Measurements from ENCODE around the gene MVD.

Gene MVD

DNA sequence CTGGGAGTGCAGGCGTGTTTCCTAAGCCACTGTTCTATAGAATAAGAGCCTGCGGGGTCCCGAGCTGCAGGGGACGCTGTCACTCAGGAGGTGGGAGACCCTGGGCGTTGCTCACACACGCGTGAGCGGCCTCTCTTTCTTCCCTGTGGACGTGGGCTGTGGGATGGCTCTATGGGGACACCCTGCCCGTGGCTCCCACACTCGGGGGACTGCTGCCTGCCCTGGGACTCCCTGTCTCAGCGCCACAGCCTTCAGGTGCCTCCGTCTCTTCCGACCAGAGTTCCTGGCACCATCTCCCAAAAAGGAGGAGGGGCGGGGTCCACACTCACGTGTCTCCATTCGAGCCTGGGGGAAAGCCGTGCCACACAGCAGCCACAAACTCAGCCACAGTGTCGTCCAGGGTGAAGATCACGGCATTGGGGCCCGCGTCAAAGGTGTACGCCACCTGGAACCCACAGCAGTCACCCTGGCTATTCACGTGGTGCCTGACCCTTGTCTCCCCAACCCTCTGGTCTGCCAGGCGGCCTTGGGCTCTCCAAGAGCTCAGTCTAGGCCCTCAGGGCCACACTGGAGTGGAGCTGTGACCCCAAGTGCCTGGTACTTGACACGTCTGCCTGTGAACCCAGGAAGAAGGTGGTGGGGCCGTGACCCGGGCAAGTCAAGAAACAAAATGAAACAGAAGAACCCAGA, 8.4 kb downstream of the MVD start:
- DNase-seq: no peak

DNA sequence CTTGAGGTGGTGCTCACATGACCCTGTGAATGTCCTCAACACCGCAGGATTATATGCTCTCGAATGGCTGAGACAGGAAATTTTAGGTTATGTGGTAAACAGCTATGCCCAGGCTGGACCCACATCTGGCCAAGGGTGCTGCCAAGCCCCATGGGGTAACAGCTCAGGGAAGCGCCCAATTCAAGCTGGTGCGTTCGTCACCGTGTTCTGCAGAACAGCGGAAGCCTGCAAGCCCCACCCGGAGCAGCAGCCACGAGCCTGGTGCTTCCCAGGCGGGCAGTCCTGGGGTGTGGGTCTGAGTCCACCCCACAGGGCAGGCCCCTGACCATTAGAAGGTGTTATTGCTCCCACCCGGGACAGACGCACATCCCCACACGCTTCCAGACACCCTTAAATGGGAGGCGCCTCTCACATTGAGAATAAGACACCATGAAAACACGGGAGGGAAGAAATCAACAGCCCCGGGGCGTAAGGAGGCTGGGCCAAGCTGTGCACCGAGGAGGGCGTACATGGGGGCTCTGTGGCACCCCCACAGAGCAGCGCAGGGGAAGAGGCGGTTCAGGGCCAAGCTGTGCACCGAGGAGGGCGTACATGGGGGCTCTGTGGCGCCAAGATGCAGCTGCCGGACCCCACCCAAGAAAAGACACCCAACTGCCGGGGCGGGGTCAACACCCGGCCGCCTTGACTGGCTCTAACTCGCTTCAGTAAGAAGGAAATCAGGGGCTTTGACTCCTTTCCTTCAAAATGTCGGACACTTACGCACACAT, 9.1 kb downstream of the MVD start:
- DNase-seq: no peak

DNA sequence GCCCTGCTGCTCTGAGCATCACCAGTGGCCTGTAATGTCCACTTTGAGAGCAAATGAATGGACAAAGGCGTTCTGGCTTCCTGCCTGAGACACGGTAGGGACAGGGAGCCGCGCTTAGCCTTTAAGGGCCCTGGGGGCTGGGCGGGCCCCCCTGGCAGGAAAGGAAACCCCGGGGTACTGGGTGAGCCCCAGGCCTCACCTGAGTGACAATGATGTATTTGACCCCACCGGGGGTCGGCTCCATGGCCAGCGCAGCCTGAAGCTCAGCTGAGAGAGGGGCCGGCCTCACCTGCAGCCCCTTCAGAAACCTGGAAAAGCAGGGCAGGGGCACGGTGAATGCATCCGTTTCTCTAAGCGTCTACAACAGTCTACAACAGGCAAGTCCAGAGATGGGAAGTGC, 9.8 kb downstream of the MVD start:
- no peak for DNase-seq

DNA sequence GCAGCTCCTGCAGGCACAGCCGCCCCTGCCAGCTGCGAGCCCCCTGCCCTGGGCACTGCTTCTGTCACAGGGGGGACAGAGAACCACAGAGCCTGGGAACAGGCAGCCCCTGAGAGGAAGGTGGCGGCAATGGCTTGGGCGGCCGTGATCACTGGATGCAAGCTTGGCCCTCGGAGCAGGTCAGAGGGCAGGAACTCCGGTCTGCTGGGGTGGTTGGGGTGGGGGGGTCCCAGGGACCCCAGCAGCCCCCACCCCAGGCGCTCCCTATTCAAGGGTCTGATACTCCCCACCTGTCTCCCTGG, 10.2 kb downstream of the MVD start:
- no peak for DNase-seq

DNA sequence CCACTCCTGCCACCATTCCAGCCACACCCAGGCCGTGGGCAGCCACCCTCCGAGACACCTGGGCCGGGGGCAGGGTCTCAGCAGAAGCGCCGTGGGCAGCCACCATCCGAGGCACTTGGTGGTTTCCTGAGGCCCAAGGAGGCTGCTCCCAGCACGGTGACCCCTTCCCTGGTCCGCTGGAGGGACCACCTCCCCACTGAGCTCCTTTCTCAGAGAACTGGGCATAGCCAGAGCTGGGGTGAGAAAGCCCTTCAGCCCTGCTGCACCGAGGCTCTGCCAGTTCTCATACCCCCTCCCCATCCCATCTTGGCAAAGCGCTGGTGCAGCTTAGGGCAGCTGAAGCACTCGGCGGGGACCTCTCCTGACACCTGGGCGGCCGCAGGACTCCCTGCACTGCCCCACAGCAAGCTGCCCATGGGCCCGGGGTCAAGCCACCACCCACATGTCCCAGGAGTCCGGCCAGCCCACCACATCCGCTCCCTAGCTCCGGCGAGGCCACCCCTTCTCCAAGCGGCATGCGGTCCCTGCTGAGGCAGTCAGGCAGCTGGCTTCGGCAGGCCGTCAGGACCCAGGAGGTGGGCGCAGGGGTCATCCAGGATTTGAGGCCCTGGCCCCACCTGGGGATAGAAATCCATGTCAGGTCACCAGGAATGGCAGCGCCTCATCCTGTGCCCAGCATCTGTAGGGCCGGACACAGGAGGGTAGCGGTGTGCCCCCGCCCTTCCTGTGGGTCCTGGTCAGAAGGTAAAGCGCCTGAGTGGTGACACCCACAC, 10.7 kb downstream of the MVD start:
- no peak for DNase-seq

DNA sequence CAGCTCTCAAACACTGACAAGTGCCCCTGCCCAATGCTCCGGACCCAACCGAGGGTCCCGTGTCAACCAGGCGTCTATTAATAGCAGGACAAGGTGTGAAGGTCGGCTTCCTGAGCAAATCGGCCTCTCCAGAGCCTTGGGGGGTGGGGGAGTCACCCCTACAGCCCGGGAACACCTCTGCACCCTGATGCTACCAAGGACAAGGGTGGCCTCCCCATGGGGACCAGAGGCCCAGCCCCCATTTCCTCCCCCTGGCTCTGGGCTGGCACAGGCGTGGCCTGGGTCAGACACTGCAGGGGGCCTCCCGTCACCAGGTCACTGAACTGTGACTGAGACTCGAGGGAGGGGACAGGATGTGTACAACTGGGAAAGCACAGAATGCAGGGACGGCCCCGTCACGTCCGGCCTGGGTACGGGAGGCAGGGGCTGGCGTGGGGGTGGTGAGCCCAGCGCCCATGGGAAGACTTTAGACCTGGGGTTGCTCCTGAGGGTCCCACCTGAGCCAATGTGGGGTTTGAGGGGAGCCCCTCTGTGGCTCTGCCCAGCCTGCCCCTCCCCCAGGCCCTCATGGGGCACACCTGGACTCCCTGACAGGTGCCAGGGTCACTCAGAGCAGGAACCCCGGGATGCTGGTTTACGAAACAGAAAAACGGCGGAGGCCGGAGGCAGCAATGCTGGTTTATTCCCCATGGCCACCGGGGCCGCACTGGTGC, 11.5 kb downstream of the MVD start:
- DNase-seq: peak; percentile 64

DNA sequence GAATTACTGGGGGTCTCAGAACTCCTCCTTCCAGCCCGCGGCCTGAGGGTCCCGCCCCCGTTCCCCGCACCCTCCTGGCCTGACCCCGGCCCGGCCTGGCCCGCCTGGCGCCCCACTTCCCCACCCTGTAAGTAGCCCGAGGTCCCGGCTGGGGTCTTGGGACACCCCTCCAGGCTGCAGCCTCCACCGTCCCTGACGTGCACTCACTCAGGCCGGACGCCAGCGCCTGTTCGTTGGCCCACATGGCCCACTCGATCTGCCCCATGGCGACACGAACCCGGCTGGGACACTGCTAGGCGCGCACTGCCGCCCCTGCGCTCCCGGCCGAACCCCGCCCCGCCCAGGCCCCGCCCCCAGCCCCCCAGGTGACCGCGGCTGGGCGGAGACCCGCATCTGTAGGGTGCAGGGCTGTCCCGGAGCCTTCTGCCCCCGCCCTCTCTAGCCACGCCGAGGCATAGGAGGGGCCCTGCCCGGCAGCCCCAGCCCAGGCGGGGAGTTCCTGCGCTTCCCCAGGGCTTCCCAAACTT, 12.1 kb downstream of the MVD start, which contains the start of gene CYBA:
TSS of gene CYBA (minus strand) at position 305 of the 527 bp plus-strand sequence. CDS start at position 265, 40 bp downstream.
- peak; percentile 76 for DNase-seq

DNA sequence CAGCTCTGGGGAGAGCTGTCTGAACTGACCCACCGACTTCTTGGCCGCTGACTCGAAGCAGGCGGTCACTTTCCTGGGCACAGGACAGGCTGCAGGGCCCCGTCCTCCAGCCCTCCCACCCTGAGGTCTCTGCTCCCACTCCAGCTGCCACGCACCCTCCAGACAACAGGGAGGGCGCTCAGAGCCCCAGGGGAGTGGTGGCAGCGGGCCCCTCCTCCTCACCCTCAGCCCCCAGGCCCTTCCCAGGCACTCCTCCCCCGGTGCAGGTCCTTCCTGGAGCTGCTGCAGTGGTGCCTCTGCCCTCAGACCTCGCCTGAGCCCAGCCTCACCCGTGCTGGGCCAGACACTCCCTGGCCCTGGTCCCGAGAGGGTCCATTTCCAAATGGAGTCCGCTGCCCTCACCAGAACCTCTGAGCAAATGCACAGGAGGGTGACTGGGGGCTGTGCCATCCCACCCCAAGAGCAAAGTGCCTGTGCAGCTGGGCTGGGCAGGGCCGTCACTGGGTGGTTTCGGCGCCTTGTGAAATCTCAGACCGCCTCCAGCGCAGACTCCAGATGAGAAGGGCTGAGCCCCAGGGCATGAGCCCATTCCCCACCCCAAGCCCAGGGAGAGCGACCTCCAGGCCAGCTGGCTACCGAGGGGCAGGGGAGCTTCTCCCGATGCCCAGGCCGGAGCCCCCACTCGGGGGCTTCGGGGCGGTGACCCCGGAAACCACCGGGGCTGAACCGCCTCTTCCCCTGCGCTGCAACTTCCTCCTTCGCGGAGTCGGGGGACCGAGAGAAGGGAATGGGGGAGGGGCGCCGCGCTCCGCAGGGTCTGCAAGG, 12.8 kb downstream of the MVD start:
- DNase-seq: peak; percentile 32

DNA sequence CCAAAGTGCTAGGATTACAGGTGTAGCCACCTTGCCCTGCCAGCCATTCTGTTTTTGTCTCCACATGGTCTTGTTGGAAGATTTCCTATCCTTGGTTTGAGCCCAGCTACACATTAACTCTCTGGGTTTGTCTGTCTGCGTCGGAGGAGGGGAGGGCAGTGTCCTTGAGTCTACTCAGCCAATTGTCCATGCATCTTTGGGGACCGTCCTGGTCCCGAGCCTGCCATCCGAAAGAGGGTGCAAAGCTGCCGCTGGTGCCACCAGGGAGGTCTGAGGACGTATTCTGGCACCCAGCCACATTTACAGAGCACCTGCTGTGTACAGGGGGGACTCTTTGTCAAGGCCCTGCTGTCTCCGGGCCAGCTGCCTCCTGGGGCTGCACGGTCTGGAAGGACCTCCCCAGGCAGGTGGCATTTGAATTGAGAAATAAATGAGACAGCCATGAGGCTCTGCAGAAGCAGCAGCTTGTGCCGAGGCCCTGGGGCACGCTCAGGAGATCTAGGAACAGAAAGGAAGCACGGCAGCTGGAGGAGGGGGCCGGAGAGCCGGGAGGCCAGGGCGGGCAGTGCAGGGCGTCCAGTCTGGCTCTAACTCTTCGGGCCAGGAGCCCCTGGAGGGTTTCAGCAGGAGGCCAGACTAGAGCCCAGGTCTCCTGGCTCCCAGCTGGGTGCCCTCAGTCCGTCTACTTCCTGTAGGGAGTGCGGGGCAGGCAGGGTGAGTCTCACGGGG, 13.5 kb downstream of the MVD start:
- no peak for DNase-seq

DNA sequence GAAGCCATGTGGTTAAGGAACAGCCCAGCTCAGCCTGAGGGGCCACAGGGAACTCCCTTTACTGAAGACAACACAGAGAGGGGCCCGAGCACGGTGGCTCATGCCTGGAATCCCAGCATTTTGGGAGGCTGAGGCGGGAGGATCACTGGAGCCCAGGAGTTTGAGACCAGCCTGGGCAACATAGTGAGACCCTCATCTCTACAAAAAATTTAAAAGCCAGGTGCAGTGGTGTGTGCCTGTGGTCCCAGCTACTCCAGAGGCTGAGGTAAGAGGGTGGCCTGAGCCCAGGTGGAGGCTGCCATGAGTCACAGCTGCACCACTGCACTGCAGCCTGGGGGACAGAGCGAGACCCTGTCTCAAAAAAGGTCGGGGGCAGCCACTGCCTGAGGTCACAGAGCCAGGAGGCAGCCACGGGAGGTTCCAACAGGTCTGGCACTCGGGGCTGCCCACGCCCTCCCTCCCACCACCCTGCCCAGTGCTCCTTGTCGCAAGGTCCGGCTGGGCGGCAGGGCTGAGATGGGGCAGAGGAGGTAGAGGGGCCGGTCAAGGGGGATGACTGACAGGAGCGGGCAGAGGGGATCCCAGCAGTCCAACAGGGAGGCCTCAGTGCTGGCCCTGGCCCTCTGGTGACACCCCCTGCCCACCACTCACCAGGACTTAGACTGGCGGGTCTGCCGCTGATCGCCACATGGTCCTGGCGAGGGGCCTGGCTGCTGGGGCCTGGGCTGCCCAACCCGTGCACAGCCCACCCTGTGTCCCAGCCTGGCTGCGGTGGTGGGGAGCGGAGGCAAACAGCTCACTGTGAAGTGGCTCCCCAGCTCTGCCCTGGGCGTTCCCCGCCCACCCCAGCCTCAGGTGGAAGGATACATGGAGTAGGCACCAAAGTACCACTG, 15.5 kb downstream of the MVD start:
- no peak for DNase-seq

DNA sequence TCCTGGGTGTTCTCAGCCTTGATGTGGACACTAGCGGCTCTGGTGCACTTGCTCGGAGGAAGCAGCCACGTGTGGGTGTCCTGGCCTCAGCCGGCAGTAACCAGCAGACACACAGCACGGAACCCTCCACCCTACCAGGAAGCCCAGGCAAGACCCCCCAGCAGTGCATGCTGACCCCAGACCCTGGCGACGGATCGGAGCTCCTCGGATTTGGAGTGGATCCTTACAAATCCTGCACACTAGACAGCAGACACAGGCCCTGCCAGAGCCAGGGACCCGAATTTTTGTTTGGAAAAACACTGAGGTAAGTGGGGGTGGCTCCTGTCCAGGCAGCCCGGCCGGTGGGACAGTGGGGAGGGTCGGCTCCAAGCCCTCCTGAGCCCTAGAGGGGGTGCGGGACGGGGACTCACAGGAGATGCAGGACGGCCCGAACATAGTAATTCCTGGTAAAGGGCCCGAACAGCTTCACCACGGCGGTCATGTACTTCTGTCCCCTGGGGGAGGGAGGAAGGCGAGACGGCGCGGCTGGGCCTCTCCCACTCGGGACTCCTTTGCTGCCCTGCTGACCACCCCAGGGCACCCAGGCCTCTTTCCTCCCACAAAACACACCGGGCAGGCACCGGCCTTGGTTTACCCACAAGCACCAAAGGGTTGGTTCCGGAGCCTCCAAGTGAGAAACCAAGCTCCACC, 16.4 kb downstream of the MVD start:
- DNase-seq: no peak

DNA sequence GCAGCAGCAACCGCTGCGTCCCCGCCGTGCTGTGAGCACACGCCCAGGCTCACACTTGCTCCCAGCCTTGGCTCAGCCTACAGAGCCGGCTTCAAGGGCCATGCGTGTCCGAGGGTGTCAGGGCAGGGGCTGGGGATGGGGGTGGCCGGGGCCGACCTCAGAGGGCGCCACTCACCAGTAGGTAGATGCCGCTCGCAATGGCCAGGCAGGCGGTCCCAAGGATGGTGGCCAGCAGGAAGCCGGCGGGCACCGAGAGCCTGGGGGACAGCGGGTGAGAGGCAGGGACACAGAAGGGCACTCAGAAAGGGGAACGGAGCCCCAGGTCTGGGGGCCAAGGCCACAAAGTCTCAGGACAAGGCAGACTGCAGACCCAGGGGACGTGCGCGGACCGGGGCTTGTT, 16.9 kb downstream of the MVD start:
- DNase-seq: no peak

DNA sequence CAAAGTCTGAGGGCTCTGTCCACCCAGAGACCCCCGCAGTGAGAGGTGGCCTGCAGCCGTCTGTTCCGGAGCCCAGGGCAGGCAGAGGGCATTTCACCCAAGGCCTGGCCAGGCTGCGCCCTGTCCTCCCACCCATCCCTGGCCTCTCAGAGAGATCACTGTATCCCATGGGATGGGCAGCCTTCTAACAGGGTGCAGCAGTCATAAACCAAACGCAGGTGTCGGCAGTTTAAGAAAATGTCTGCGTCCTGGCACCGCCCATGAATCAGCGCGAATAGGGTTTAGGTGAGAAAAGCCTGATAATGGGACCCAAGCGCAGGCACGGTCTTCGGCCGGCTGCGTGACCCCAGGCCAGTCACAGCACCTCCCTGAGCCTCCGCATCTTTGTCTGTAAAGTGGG, 17.4 kb downstream of the MVD start:
- DNase-seq: no peak

DNA sequence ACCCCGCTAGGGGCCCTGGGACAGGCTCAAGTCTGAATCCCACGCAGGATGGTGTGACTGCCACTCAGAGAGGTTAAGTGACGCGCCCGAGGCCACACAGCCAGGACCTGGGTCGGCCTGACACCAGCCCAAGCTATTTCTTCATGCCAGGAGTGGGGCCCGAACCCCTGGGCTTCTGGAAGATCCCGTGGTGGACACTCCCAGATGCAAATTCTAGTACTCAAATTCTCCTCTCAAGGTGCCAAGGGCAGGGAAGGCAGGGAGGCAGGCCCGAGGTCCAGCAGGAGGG, 19.3 kb downstream of the MVD start:
- no peak for DNase-seq

DNA sequence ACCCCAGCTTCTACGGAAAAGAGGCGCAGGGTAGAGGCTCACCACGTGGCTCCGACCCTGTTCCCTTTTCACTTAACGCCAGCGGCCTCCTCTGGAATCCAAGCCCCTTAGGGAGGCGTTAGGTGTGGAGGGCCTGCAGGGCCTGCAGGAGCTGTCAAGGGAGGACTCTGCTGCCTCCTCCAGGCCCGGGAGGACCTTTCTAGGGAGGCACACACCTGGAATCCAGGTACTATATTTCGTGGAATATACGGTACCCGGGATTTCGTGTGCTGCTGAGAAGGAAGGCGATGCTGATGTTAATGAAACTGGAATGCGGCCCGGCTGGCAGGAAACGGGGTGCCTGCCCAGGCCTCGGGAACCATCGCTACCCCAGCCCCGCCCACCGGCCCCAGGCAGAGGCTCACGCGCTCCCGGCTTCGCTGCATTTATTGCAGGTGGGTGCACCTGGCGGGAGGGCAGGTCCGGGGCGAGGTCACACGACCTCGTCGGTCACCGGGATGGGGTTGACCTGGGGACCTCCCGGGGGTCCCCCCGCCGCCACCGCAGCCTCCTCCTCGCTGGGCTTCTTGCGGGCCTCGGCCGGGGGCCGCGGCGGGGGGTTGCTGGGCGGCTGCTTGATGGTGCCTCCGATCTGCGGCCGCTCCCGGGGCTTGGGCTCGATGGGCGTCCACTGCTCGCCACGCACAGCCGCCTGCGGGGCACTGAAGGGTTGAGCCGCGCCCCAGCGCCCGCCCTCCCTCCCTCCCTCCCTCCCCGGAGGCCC, 19.8 kb downstream of the MVD start:
- no peak for DNase-seq

DNA sequence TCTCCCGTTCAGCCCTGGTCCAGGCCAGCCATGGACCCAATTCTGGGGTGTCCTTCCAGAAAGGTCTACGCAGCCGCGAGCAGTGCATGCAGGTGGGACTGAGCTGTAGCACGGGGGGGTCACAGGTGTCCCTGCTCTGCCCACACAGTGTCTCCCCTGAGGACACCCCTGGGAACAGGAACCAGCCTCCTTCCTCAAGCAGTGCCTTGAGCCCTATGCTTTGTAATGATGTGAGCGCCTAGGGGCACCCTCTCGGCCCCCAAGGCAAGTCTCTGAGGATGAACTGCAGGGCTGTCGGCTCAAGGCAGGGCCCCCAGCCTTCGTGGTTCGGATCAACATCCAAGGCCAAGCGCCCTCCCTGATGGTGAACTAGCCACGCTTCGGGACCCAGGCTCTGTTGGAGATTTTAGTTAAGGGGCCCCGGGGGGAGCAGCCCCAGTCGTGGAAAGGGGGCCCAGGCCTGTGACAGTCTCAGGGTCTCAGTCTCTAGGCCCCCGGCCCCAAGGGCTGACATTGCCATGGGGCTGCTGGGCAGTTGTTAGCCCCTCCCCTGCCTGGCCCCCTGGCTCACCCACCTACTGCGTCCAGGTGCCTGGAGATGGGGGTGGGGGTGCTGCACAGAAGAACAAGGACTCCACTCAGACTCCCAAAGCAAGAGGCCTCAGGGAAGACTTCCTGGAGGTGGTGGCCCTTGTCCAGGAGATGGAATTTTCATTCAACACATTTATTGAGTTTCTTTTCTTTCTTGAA, 22.2 kb downstream of the MVD start:
- no peak for DNase-seq

DNA sequence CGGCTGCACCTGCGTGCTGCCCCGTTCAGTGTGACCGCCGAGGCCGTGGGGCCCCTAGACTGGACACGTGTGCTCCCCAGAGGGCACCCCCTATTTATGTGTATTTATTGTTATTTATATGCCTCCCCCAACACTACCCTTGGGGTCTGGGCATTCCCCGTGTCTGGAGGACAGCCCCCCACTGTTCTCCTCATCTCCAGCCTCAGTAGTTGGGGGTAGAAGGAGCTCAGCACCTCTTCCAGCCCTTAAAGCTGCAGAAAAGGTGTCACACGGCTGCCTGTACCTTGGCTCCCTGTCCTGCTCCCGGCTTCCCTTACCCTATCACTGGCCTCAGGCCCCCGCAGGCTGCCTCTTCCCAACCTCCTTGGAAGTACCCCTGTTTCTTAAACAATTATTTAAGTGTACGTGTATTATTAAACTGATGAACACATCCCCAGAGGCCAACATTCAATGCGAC, 22.8 kb downstream of the MVD start:
- no peak for DNase-seq
